GM18505 (cell line): Measurements from ENCODE around the gene ACYP2.
"Not testable (repeated sequence)": the region's sequence is repeated elsewhere in the genome, so short reads cannot be mapped to it uniquely, and the experiment has no call there.

Experiments used
- ATAC-seq: cut with Tn5 transposase; IDR thresholded peaks from one replicate; pipeline ENCODE4 v1.9.1; 2021; ENCODE audit not compliant: unreplicated experiment
- POLR2A ChIP-seq: IDR thresholded peaks from 4 replicates; pipeline ENCODE4 v1.6.1; 2011; ENCODE audit warnings: borderline replicate concordance; ENCODE audit not compliant: insufficient read depth, insufficient read length; ENCODE audit errors: extremely low read depth

ACYP2 gene

GRCh38 chr2:54109848-54110247, 5.6 kb upstream of the ACYP2 start:
- TF ChIP-seq POLR2A = no peak
- ATAC-seq = no peak

GRCh38 chr2:54114479-54114878, 936 bp upstream of the ACYP2 start:
- ATAC-seq = not testable (repeated sequence)

GRCh38 chr2:54114936-54115283, 505 bp upstream of the ACYP2 start:
- no peak for ATAC-seq
- TF ChIP-seq POLR2A = no peak

GRCh38 chr2:54116598-54116997, 1.2 kb downstream of the ACYP2 start:
- ATAC-seq = not testable (repeated sequence)

GRCh38 chr2:54120950-54121349, 5.5 kb downstream of the ACYP2 start:
- TF ChIP-seq POLR2A = no peak
- ATAC-seq = no peak

GRCh38 chr2:54122171-54122935, 6.9 kb downstream of the ACYP2 start:
- ATAC-seq = no peak
- TF ChIP-seq POLR2A = no peak

- no peak for TF ChIP-seq POLR2A
- ATAC-seq = no peak
These were observed 7.5 kb downstream of the ACYP2 start for GRCh38 chr2:54122939-54123338.

GRCh38 chr2:54127174-54127573, 11.8 kb downstream of the ACYP2 start:
- not testable (repeated sequence) for ATAC-seq

- ATAC-seq = no peak
- no peak for TF ChIP-seq POLR2A
These were observed 17.6 kb downstream of the ACYP2 start for GRCh38 chr2:54133056-54133455.

- no peak for ATAC-seq
- TF ChIP-seq POLR2A = no peak
These were observed 23.8 kb downstream of the ACYP2 start for GRCh38 chr2:54139210-54139609.

GRCh38 chr2:54143780-54144179, 28.4 kb downstream of the ACYP2 start:
- no peak for ATAC-seq
- TF ChIP-seq POLR2A = no peak

- no peak for TF ChIP-seq POLR2A
- no peak for ATAC-seq
These were observed 33.0 kb downstream of the ACYP2 start for GRCh38 chr2:54148391-54148790.

GRCh38 chr2:54149638-54150441, 34.4 kb downstream of the ACYP2 start:
- no peak for ATAC-seq
- TF ChIP-seq POLR2A = no peak

GRCh38 chr2:54158311-54158710, 42.9 kb downstream of the ACYP2 start:
- no peak for ATAC-seq
- no peak for TF ChIP-seq POLR2A
